Neuronal stem cell (in vitro differentiated cells): ENCODE data around the gene MGLL.

Experiments used
- DNase-seq: peaks from one replicate; pipeline ENCODE4 v3.0.0-alpha.2; 2013; ENCODE audit warnings: low spot score
- H2AFZ ChIP-seq: one replicate; pipeline ENCODE4 v1.6.1; 2013; ENCODE audit warnings: mild to moderate bottlenecking, low read length, inconsistent platforms
- H2AK5ac ChIP-seq: 2 replicates; pipeline ENCODE4 v1.6.1; 2013; ENCODE audit warnings: low read depth, mild to moderate bottlenecking, inconsistent platforms, low read length, moderate library complexity, mixed read lengths
- H2BK120ac ChIP-seq: 2 replicates; pipeline ENCODE4 v1.6.1; 2013; ENCODE audit warnings: low read depth, mild to moderate bottlenecking, inconsistent platforms, low read length, moderate library complexity, mixed read lengths
- H2BK12ac ChIP-seq: one replicate; pipeline ENCODE4 v1.6.1; 2013; ENCODE audit warnings: low read length, inconsistent platforms
- H2BK15ac ChIP-seq: 2 replicates; pipeline ENCODE4 v1.6.1; 2013; ENCODE audit warnings: mild to moderate bottlenecking, low read length, inconsistent platforms, mixed read lengths
- H2BK5ac ChIP-seq: one replicate; pipeline ENCODE4 v1.6.1; 2013; ENCODE audit warnings: inconsistent platforms, mild to moderate bottlenecking, low read length, moderate library complexity
- H3K14ac ChIP-seq: one replicate; pipeline ENCODE4 v1.6.1; 2013; ENCODE audit warnings: low read length, inconsistent platforms
- H3K18ac ChIP-seq: 2 replicates; pipeline ENCODE4 v1.6.1; 2013; ENCODE audit warnings: low read length, inconsistent platforms
- H3K23ac ChIP-seq: 2 replicates; pipeline ENCODE4 v1.6.1; 2013; ENCODE audit warnings: low read depth, mild to moderate bottlenecking, mixed read lengths, low read length, inconsistent platforms; ENCODE audit not compliant: poor library complexity
- H3K27ac ChIP-seq: replicated peaks from 3 replicates; pipeline ENCODE4 v1.5.1; 2013; ENCODE audit warnings: low read length, inconsistent platforms
- H3K27me3 ChIP-seq, 3 experiments: 2 replicates each; pipeline ENCODE4 v1.6.1; 2013; ENCODE audit warnings: low read length in 3 of 3, mild to moderate bottlenecking in 2 of 3, inconsistent platforms in 1 of 3, low read depth in 1 of 3, mixed read lengths in 1 of 3, moderate library complexity in 1 of 3; ENCODE audit not compliant: control insufficient read depth in 3 of 3, insufficient read depth in 3 of 3
- H3K36me3 ChIP-seq, 2 donors: replicated peaks in 1 of 2; 2 replicates each; pipeline ENCODE4 v1.6.1; 2013; ENCODE audit warnings: low read length in 2 of 2; ENCODE audit not compliant: control insufficient read depth in 2 of 2, insufficient read depth in 2 of 2
- H3K4ac ChIP-seq: 2 replicates; pipeline ENCODE4 v1.6.1; 2013; ENCODE audit warnings: inconsistent platforms, mild to moderate bottlenecking, low read length, moderate library complexity
- H3K4me1 ChIP-seq, 2 donors: 1 replicate in 1 of 2; 2 replicates in 1 of 2; pipeline ENCODE4 v1.6.1; 2013; ENCODE audit warnings: low read length in 2 of 2, low read depth in 1 of 2; ENCODE audit not compliant: control insufficient read depth in 2 of 2, insufficient read depth in 1 of 2
- H3K4me2 ChIP-seq: one replicate; pipeline ENCODE4 v1.6.1; 2013; ENCODE audit warnings: mild to moderate bottlenecking, low read length, inconsistent platforms; ENCODE audit not compliant: insufficient read depth, poor library complexity, severe bottlenecking
- H3K4me3 ChIP-seq, 2 donors: 2 replicates each; pipeline ENCODE4 v1.5.1; 2013; ENCODE audit warnings: low read length in 2 of 2, mild to moderate bottlenecking in 2 of 2, inconsistent platforms in 1 of 2, moderate library complexity in 1 of 2
- H3K79me1 ChIP-seq: one replicate; pipeline ENCODE4 v1.6.1; 2013; ENCODE audit warnings: low read depth, mild to moderate bottlenecking, inconsistent platforms, low read length, moderate library complexity
- H3K9ac ChIP-seq: one replicate; pipeline ENCODE4 v1.6.1; 2013; ENCODE audit warnings: mild to moderate bottlenecking, low read depth, low read length, inconsistent platforms; ENCODE audit not compliant: poor library complexity
- H3K9me3 ChIP-seq, 2 donors: replicated peaks in 1 of 2; 2 replicates each; pipeline versions ENCODE3 to v1.6.1; 2013; ENCODE audit warnings: low read length in 2 of 2, mild to moderate bottlenecking in 2 of 2, inconsistent platforms in 1 of 2, low read depth in 1 of 2, mixed read lengths in 1 of 2, moderate library complexity in 1 of 2; ENCODE audit not compliant: control insufficient read depth in 2 of 2, insufficient read depth in 1 of 2
- H4K8ac ChIP-seq: one replicate; pipeline ENCODE4 v1.6.1; 2013; ENCODE audit warnings: low read depth, mild to moderate bottlenecking, inconsistent platforms, low read length, moderate library complexity
- H4K91ac ChIP-seq: one replicate; pipeline ENCODE4 v1.6.1; 2013; ENCODE audit warnings: low read length, low read depth, mild to moderate bottlenecking, inconsistent platforms; ENCODE audit not compliant: poor library complexity
- WGBS, 2 donors: extraction: QIAGEN DNeasy Blood & Tissue Kit; methylation state at CpG; one replicate each; pipeline ENCODE4 v1.1.7; 2013; ENCODE audit warnings: missing lambda C conversion rate in 2 of 2, mixed read lengths in 1 of 2; ENCODE audit not compliant: insufficient read length in 2 of 2, insufficient replicate concordance in 1 of 2; ENCODE audit errors: extremely low coverage in 2 of 2; 5-methylcytosine and 5-hydroxymethylcytosine counted together

The MGLL gene

GRCh38 chr3:127809211-127809610, 13.1 kb downstream of the MGLL start:
- Histone ChIP-seq H3K9me3 (peaks cover 0 to 2% of the 10 kb centered on the region in 2 donors), H3K4me2 (no peak overlapping the region), H3K36me3 (no peaks in the 10 kb centered on the region), H3K9ac (no peak overlapping the region), H3K4me3 (no peak overlapping the region), H3K18ac (no peak overlapping the region), H3K14ac (no peak overlapping the region), H2AK5ac (no peak overlapping the region), H4K8ac (no peak overlapping the region), H2BK15ac (no peak overlapping the region), H2BK5ac (no peak overlapping the region), H4K91ac (no peak overlapping the region), H3K4me1 (peaks cover 0 to 4% of the 10 kb centered on the region in 2 donors), H3K23ac (no peak overlapping the region), H3K79me1 (no peaks in the 10 kb centered on the region), H2BK120ac (no peak overlapping the region), H3K27ac (no peak overlapping the region), H2AFZ (no peak overlapping the region), H3K27me3 (peaks cover 0 to 8% (median 0%) of the 10 kb centered on the region in 3 experiments), H2BK12ac (no peak overlapping the region), H3K4ac (no peak overlapping the region)
- WGBS, 2 donors, result no CpG with 5 or more reads among the region's 1 CpG
- DNase-seq, result no peak

- no peak overlapping the region for H2BK15ac ChIP-seq
- H3K4me3 ChIP-seq, result no peak overlapping the region
- H3K79me1 ChIP-seq, result no peaks in the 10 kb centered on the region
- H2AFZ ChIP-seq, result no peak overlapping the region
- H2BK120ac ChIP-seq, result no peak overlapping the region
- H4K8ac ChIP-seq, result no peak overlapping the region
- H3K4me2 ChIP-seq, result no peak overlapping the region
- H3K14ac ChIP-seq, result no peak overlapping the region
- H3K23ac ChIP-seq, result no peak overlapping the region
- no peak overlapping the region for H3K27ac ChIP-seq
- no peak overlapping the region for H2AK5ac ChIP-seq
- H3K36me3 ChIP-seq, result no peaks in the 10 kb centered on the region
- no peak overlapping the region for H3K18ac ChIP-seq
- no peaks in the 10 kb centered on the region for H3K4me1 ChIP-seq
- no peak overlapping the region for H2BK5ac ChIP-seq
- peaks cover 0 to 2% of the 10 kb centered on the region in 2 donors for H3K9me3 ChIP-seq
- H3K27me3 ChIP-seq, result peaks cover 0 to 14% (median 0%) of the 10 kb centered on the region in 3 experiments
- H2BK12ac ChIP-seq, result no peak overlapping the region
- H3K4ac ChIP-seq, result no peak overlapping the region
- no peak overlapping the region for H4K91ac ChIP-seq
- no peak for DNase-seq
- H3K9ac ChIP-seq, result no peak overlapping the region
Observed at GRCh38 chr3:127808197-127808596, 14.1 kb downstream of the MGLL start.

- Histone ChIP-seq H3K4ac (no peak overlapping the region), H3K4me2 (no peak overlapping the region), H3K4me3 (no peak overlapping the region), H3K27ac (no peak overlapping the region), H3K14ac (no peak overlapping the region), H3K36me3 (no peaks in the 10 kb centered on the region), H4K8ac (no peak overlapping the region), H3K4me1 (no peaks in the 10 kb centered on the region), H2BK12ac (no peak overlapping the region), H3K27me3 (peaks cover 0 to 12% (median 0%) of the 10 kb centered on the region in 3 experiments), H3K79me1 (no peaks in the 10 kb centered on the region), H2BK5ac (no peak overlapping the region), H3K23ac (no peak overlapping the region), H2AFZ (no peak overlapping the region), H2BK120ac (no peak overlapping the region), H4K91ac (no peak overlapping the region), H3K18ac (no peak overlapping the region), H3K9ac (no peak overlapping the region), H2AK5ac (no peak overlapping the region), H3K9me3 (no peaks in the 10 kb centered on the region), H2BK15ac (no peak overlapping the region)
- WGBS, 2 donors, result 100% methylated on average over 1 of the region's 10 CpGs; no CpG with 5 or more reads in 1 of the 2 donors
- DNase-seq, result no peak
Observed at GRCh38 chr3:127805026-127805753, 17.1 kb downstream of the MGLL start.

- no peak overlapping the region for H3K14ac ChIP-seq
- H3K27ac ChIP-seq, result no peak overlapping the region
- no peaks in the 10 kb centered on the region for H3K4me1 ChIP-seq
- H4K91ac ChIP-seq, result no peak overlapping the region
- WGBS, 2 donors, result no CpG with 5 or more reads among the region's 9 CpGs
- no peak overlapping the region for H2AFZ ChIP-seq
- no peak overlapping the region for H4K8ac ChIP-seq
- H2BK5ac ChIP-seq, result no peak overlapping the region
- H3K27me3 ChIP-seq, result peaks cover 0 to 12% (median 0%) of the 10 kb centered on the region in 3 experiments
- no peaks in the 10 kb centered on the region for H3K79me1 ChIP-seq
- no peak for DNase-seq
- H2BK15ac ChIP-seq, result no peak overlapping the region
- no peak overlapping the region for H3K23ac ChIP-seq
- peak overlapping the region; percentile 24 for H3K18ac ChIP-seq
- no peak overlapping the region for H2AK5ac ChIP-seq
- H3K9me3 ChIP-seq, result no peaks in the 10 kb centered on the region
- no peaks in the 10 kb centered on the region for H3K36me3 ChIP-seq
- H3K4me2 ChIP-seq, result no peak overlapping the region
- no peak overlapping the region for H3K9ac ChIP-seq
- H3K4ac ChIP-seq, result no peak overlapping the region
- H2BK12ac ChIP-seq, result no peak overlapping the region
- no peak overlapping the region for H2BK120ac ChIP-seq
- no peak overlapping the region for H3K4me3 ChIP-seq
Observed at GRCh38 chr3:127804141-127804540, 18.2 kb downstream of the MGLL start.
